K562 (cell line): ENCODE data around the gene PHF20. TPM values are rescaled to one million over a fixed set of nuclear protein-coding genes. Genes with fewer than 3 reads are reported as not detected.

ENCODE experiments used
- BACH1 ChIP-seq: fragments of 200-800 bp; sonication (Bioruptor generic); IDR thresholded peaks from 2 replicates; pipeline ENCODE4 v1.6.1; 2016; ENCODE audit warnings: missing genetic modification characterization, missing compliant biosample characterization
- C11orf30 ChIP-seq: fragments of 450-650 bp; IDR thresholded peaks from 2 replicates; pipeline ENCODE4 v1.6.1; 2016; ENCODE audit warnings: low read depth, mild to moderate bottlenecking
- GTF2E2 ChIP-seq: fragments of 200-800 bp; sonication (Bioruptor generic); IDR thresholded peaks from 2 replicates; pipeline ENCODE4 v1.6.1; 2016; ENCODE audit warnings: missing genetic modification characterization, missing compliant biosample characterization
- IFI16 ChIP-seq: fragments of 250-450 bp; sonication (Bioruptor Pico); IDR thresholded peaks from 2 replicates; pipeline ENCODE4 v2.1.2; 2022; ENCODE audit warnings: mild to moderate bottlenecking, inconsistent platforms
- NFATC3 ChIP-seq: fragments of 450-650 bp; IDR thresholded peaks from 2 replicates; pipeline ENCODE4 v1.6.1; 2017; ENCODE audit warnings: mild to moderate bottlenecking
- NR2C1 ChIP-seq, 2 experiments: fragments of 450-650 bp; IDR thresholded peaks; 2 replicates each; pipeline ENCODE4 v1.6.1; 2017; ENCODE audit warnings: mild to moderate bottlenecking in 2 of 2, antibody characterized with exemption in 1 of 2, inconsistent platforms in 1 of 2, missing compliant biosample characterization in 1 of 2, missing genetic modification characterization in 1 of 2
- PRDM10 ChIP-seq: fragments of 450-650 bp; IDR thresholded peaks from 2 replicates; pipeline ENCODE4 v1.6.1; 2018; ENCODE audit not compliant: partially characterized antibody
- PURB ChIP-seq: sonication (generic); formaldehyde crosslinking; IDR thresholded peaks from 2 replicates; pipeline ENCODE4 v1.9.0; 2021; ENCODE audit warnings: low read depth, mild to moderate bottlenecking, missing genetic modification reagents
- SNRNP70 ChIP-seq: fragments of 200-400 bp; formaldehyde crosslinking; optimal IDR thresholded peaks from 2 replicates; pipeline ENCODE3; 2017; ENCODE audit warnings: low read depth, low read length
- TAL1 ChIP-seq: fragments of 450-650 bp; IDR thresholded peaks from 2 replicates; pipeline ENCODE4 v1.6.1; 2016; ENCODE audit warnings: mild to moderate bottlenecking
- ZNF408 ChIP-seq: fragments of 250-450 bp; sonication (Bioruptor Pico); IDR thresholded peaks from 2 replicates; pipeline ENCODE4 v1.4.0; 2020; ENCODE audit warnings: low read depth, mild to moderate bottlenecking, moderate library complexity
- ZNF444 ChIP-seq: fragments of 250-450 bp; sonication (Bioruptor Pico); IDR thresholded peaks from 2 replicates; pipeline ENCODE4 v1.4.0; 2020; ENCODE audit warnings: mild to moderate bottlenecking, moderate library complexity
- ZNF561 ChIP-seq: fragments of 450-650 bp; formaldehyde crosslinking; conservative IDR thresholded peaks from 2 replicates; pipeline ENCODE4 v1.4.0; 2020; ENCODE audit warnings: mild to moderate bottlenecking, moderate library complexity
- ZNF583 ChIP-seq: fragments of 250-450 bp; sonication (Bioruptor Pico); IDR thresholded peaks from 2 replicates; pipeline ENCODE4 v1.4.0; 2020
- ZNF780A ChIP-seq: fragments of 250-450 bp; sonication (Bioruptor Pico); IDR thresholded peaks from 2 replicates; pipeline ENCODE4 v1.5.0; 2021; ENCODE audit warnings: mild to moderate bottlenecking
- ZSCAN32 ChIP-seq: fragments of 450-650 bp; formaldehyde crosslinking; IDR thresholded peaks from 2 replicates; pipeline ENCODE4 v1.4.0; 2020; ENCODE audit warnings: mild to moderate bottlenecking, moderate library complexity
- polyA plus RNA-seq, 8 experiments: library from polyadenylated mRNA; depleted of rRNA in 4 of 8; stranded (reverse) in 5 of 8; unstranded in 3 of 8; fragments of >200 nt; fragmentation: Nextera tagmentation in 2 of 8; fragmentation: Illumina TruSeq in 1 of 8; extraction: Ambion mirVana in 2 of 8; extraction: Trizol in 1 of 8; gene quantifications; 2 replicates each; pipeline versions ENCODE4 v1.2.1 to v1.2.3, GENCODE V29; 2011 to 2014; ENCODE audit warnings: inconsistent platforms in 1 of 8, missing spikeins in 1 of 8
- total RNA-seq, 7 experiments: library from RNA; depleted of rRNA in 6 of 7; stranded (reverse); fragments of >200 nt in 6 of 7; fragmentation: Illumina TruSeq in 2 of 7; extraction: Trizol in 2 of 7; gene quantifications; 2 replicates each; pipeline versions ENCODE4 v1.2.1 to v1.2.3, GENCODE V29; 2011 to 2021; ENCODE audit warnings: low replicate concordance in 1 of 7
- TF ChIP-seq, protein P1 (sequence below): IDR thresholded peaks from 3 replicates; pipeline ENCODE4 v1.6.1; 2011; ENCODE audit warnings: borderline replicate concordance, mild to moderate bottlenecking, moderate library complexity; ENCODE audit not compliant: insufficient read length; ENCODE audit errors: extremely low read depth
- TF ChIP-seq, protein P2 (sequence below): fragments of 450-650 bp; conservative IDR thresholded peaks from 2 replicates; pipeline ENCODE4 v1.6.1; 2016; ENCODE audit warnings: missing genetic modification characterization, low read depth, mild to moderate bottlenecking, missing compliant biosample characterization, moderate library complexity
- TF ChIP-seq, protein P3 (sequence below): fragments of 250-450 bp; sonication (Bioruptor Pico); IDR thresholded peaks from 2 replicates; pipeline ENCODE4 v1.8.0; 2021; ENCODE audit warnings: moderate library complexity, mild to moderate bottlenecking, inconsistent platforms
- TF ChIP-seq, protein P4 (sequence below): fragments of 450-650 bp; formaldehyde crosslinking; IDR thresholded peaks from 2 replicates; pipeline ENCODE4 v1.4.0; 2020; ENCODE audit warnings: mild to moderate bottlenecking

PHF20 gene
- total and polyA plus RNA-seq, 9 of the 15 experiments (the other 6 are each of a cell fraction or from before 2014, with no cell fraction given) = 49.9 to 196 (median 70.7) TPM

- TF ChIP-seq PRDM10 = no peak
- TF ChIP-seq, protein P1, sequence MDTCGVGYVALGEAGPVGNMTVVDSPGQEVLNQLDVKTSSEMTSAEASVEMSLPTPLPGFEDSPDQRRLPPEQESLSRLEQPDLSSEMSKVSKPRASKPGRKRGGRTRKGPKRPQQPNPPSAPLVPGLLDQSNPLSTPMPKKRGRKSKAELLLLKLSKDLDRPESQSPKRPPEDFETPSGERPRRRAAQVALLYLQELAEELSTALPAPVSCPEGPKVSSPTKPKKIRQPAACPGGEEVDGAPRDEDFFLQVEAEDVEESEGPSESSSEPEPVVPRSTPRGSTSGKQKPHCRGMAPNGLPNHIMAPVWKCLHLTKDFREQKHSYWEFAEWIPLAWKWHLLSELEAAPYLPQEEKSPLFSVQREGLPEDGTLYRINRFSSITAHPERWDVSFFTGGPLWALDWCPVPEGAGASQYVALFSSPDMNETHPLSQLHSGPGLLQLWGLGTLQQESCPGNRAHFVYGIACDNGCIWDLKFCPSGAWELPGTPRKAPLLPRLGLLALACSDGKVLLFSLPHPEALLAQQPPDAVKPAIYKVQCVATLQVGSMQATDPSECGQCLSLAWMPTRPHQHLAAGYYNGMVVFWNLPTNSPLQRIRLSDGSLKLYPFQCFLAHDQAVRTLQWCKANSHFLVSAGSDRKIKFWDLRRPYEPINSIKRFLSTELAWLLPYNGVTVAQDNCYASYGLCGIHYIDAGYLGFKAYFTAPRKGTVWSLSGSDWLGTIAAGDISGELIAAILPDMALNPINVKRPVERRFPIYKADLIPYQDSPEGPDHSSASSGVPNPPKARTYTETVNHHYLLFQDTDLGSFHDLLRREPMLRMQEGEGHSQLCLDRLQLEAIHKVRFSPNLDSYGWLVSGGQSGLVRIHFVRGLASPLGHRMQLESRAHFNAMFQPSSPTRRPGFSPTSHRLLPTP = no peak
- TF ChIP-seq IFI16 (CRISPR knock-in tag) = no peak
- TF ChIP-seq ZSCAN32 (CRISPR knock-in tag) = no peak
- TF ChIP-seq GTF2E2 (tag) = no peak
- no peak for TF ChIP-seq TAL1
- peak; percentile 88 for TF ChIP-seq C11orf30
- TF ChIP-seq PURB (CRISPR knock-in tag) = no peak
- TF ChIP-seq BACH1 (tag) = peak; percentile 52; the same call in 1 of the 2 replicates
- no peak for TF ChIP-seq ZNF583 (CRISPR knock-in tag)
- TF ChIP-seq ZNF561 (CRISPR knock-in tag) = no peak
- no peak for TF ChIP-seq ZNF408 (CRISPR knock-in tag)
- TF ChIP-seq NR2C1 (IDR thresholded peaks at IDR 0.05) = no peak
- TF ChIP-seq NR2C1 (tag; IDR thresholded peaks at IDR 0.05) = no peak
- TF ChIP-seq SNRNP70 = no peak
- TF ChIP-seq NFATC3 = no peak
- no peak for TF ChIP-seq ZNF780A (CRISPR knock-in tag)
- TF ChIP-seq, protein P2, sequence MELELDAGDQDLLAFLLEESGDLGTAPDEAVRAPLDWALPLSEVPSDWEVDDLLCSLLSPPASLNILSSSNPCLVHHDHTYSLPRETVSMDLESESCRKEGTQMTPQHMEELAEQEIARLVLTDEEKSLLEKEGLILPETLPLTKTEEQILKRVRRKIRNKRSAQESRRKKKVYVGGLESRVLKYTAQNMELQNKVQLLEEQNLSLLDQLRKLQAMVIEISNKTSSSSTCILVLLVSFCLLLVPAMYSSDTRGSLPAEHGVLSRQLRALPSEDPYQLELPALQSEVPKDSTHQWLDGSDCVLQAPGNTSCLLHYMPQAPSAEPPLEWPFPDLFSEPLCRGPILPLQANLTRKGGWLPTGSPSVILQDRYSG (tag) = no peak
- TF ChIP-seq, protein P3, sequence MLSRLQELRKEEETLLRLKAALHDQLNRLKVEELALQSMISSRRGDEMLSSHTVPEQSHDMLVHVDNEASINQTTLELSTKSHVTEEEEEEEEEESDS = no peak
- no peak for TF ChIP-seq ZNF444 (CRISPR knock-in tag)
- TF ChIP-seq, protein P4, sequence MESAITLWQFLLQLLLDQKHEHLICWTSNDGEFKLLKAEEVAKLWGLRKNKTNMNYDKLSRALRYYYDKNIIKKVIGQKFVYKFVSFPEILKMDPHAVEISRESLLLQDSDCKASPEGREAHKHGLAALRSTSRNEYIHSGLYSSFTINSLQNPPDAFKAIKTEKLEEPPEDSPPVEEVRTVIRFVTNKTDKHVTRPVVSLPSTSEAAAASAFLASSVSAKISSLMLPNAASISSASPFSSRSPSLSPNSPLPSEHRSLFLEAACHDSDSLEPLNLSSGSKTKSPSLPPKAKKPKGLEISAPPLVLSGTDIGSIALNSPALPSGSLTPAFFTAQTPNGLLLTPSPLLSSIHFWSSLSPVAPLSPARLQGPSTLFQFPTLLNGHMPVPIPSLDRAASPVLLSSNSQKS (CRISPR knock-in tag) = no peak
Observed at GRCh38 chr20:35978041-35978513, 206.3 kb downstream of the PHF20 start (continued).
